CD14-positive monocyte (primary cell): Measurements from ENCODE around the gene ACCS. TPM values are rescaled to one million over a fixed set of nuclear protein-coding genes. Genes with fewer than 3 reads are reported as not detected.

Source experiments
- DNase-seq, 3 donors: peaks; one replicate each; pipeline ENCODE4 v3.0.0-alpha.2; 2011 to 2022
- H2AFZ ChIP-seq: 2 replicates; pipeline ENCODE4 v1.6.0; 2012; ENCODE audit warnings: mild to moderate bottlenecking, low read depth, low read length, inconsistent platforms; ENCODE audit not compliant: insufficient read depth, poor library complexity, severe bottlenecking
- H3K27ac ChIP-seq, 2 donors: 1 replicate in 1 of 2; 2 replicates in 1 of 2; pipeline ENCODE4 v1.5.1; 2012 to 2013; ENCODE audit warnings: low read length in 2 of 2, control low read depth in 1 of 2, inconsistent platforms in 1 of 2, low read depth in 1 of 2, mild to moderate bottlenecking in 1 of 2
- H3K27me3 ChIP-seq, 2 donors: one replicate each; pipeline versions ENCODE4 v1.6.0 to v1.6.1; 2011 to 2013; ENCODE audit warnings: low read length in 2 of 2; ENCODE audit not compliant: control insufficient read depth in 2 of 2, insufficient read depth in 2 of 2
- H3K36me3 ChIP-seq, 2 donors: replicated peaks in 1 of 2; 1 replicate in 1 of 2; 2 replicates in 1 of 2; pipeline versions ENCODE4 v1.5.1 to v1.6.1; 2012 to 2013; ENCODE audit warnings: low read length in 2 of 2, control low read depth in 1 of 2, inconsistent platforms in 1 of 2, mild to moderate bottlenecking in 1 of 2; ENCODE audit not compliant: insufficient read depth in 2 of 2, control insufficient read depth in 1 of 2
- H3K4me1 ChIP-seq, 2 donors: 1 replicate in 1 of 2; 2 replicates in 1 of 2; pipeline versions ENCODE4 v1.5.1 to v1.6.1; 2012 to 2013; ENCODE audit warnings: low read length in 2 of 2, control low read depth in 1 of 2, inconsistent platforms in 1 of 2, mild to moderate bottlenecking in 1 of 2, moderate library complexity in 1 of 2; ENCODE audit not compliant: insufficient read depth in 2 of 2, control insufficient read depth in 1 of 2
- H3K4me2 ChIP-seq: replicated peaks from 2 replicates; pipeline ENCODE3; 2012; ENCODE audit warnings: low read length, moderate library complexity, mild to moderate bottlenecking; ENCODE audit not compliant: poor library complexity, severe bottlenecking; ENCODE audit errors: extremely low read depth
- H3K4me3 ChIP-seq, 3 experiments: fragments of 200-600 bp in 1 of 3; sonication (generic) in 1 of 3; replicated peaks in 1 of 3; 1 replicate in 2 of 3; 2 replicates in 1 of 3; pipeline ENCODE4 v1.5.1; 2011 to 2013; ENCODE audit warnings: low read length in 3 of 3, mild to moderate bottlenecking in 3 of 3, control low read depth in 2 of 3, low read depth in 2 of 3, inconsistent platforms in 1 of 3, moderate library complexity in 1 of 3
- H3K79me2 ChIP-seq: 2 replicates; pipeline ENCODE4 v1.6.0; 2012; ENCODE audit warnings: mild to moderate bottlenecking, control low read depth, inconsistent platforms, low read length, moderate library complexity; ENCODE audit not compliant: insufficient read depth
- H3K9ac ChIP-seq: 2 replicates; pipeline ENCODE4 v1.6.0; 2017; ENCODE audit warnings: low read length, mild to moderate bottlenecking; ENCODE audit not compliant: insufficient read depth, poor library complexity, severe bottlenecking
- H3K9me3 ChIP-seq, 2 donors: replicated peaks in 1 of 2; 1 replicate in 1 of 2; 2 replicates in 1 of 2; pipeline versions ENCODE4 v1.5.1 to v1.6.1; 2012 to 2013; ENCODE audit warnings: low read length in 2 of 2, control low read depth in 1 of 2; ENCODE audit not compliant: control insufficient read depth in 1 of 2, insufficient read depth in 1 of 2
- H4K20me1 ChIP-seq: 2 replicates; pipeline ENCODE4 v1.6.0; 2012; ENCODE audit warnings: mild to moderate bottlenecking, low read length, control low read depth, moderate library complexity; ENCODE audit not compliant: insufficient read depth
- H3K27ac Mint-ChIP-seq, 7 donors: one replicate each; pipeline ENCODE4 v1.8.0; 2020; ENCODE audit warnings: mild to moderate bottlenecking in 7 of 7, mixed read lengths in 7 of 7, moderate library complexity in 6 of 7, inconsistent platforms in 2 of 7
- H3K27me3 Mint-ChIP-seq, 3 donors: one replicate each; pipeline ENCODE4 v1.8.0; 2021 to 2022; ENCODE audit warnings: low read depth in 3 of 3, mild to moderate bottlenecking in 3 of 3, mixed read lengths in 3 of 3, moderate library complexity in 3 of 3, inconsistent platforms in 1 of 3
- H3K36me3 Mint-ChIP-seq, 2 donors: one replicate each; pipeline ENCODE4 v1.8.0; 2020; ENCODE audit warnings: mixed read lengths in 2 of 2, inconsistent platforms in 1 of 2, mild to moderate bottlenecking in 1 of 2
- H3K4me1 Mint-ChIP-seq: one replicate; pipeline ENCODE4 v1.8.0; 2020; ENCODE audit warnings: mild to moderate bottlenecking, mixed read lengths
- H3K4me3 Mint-ChIP-seq, 2 donors: one replicate each; pipeline ENCODE4 v1.8.0; 2020; ENCODE audit warnings: mild to moderate bottlenecking in 2 of 2, mixed read lengths in 2 of 2, moderate library complexity in 1 of 2
- H3K9me3 Mint-ChIP-seq, 7 donors: one replicate each; pipeline ENCODE4 v1.8.0; 2020 to 2022; ENCODE audit warnings: mixed read lengths in 7 of 7, mild to moderate bottlenecking in 6 of 7, moderate library complexity in 6 of 7, inconsistent platforms in 2 of 7
- CTCF ChIP-seq: fragments of 200-600 bp; IDR thresholded peaks from one replicate; pipeline ENCODE4 v1.8.0; 2022; ENCODE audit warnings: antibody characterized with exemption, mild to moderate bottlenecking
- WGBS: methylation state at CpG from one replicate; pipeline ENCODE4 v1.1.5; 2013; ENCODE audit warnings: missing lambda C conversion rate; ENCODE audit not compliant: insufficient coverage; 5-methylcytosine and 5-hydroxymethylcytosine counted together
- intact Hi-C, 2 donors: fragments of 100-400 bp; cut with micrococcal nuclease; formaldehyde crosslinking; loops; one replicate each; pipeline versions ENCODE4 v1.15.0 to v1.15.1; 2023
- polyA plus RNA-seq, 3 donors: library from polyadenylated mRNA; depleted of rRNA in 1 of 3; unstranded in 2 of 3; stranded (reverse) in 1 of 3; fragments of 300-500 nt in 2 of 3; fragments of >200 nt in 1 of 3; fragmentation: Illumina TruSeq in 2 of 3; gene quantifications; 1 replicate in 2 of 3; 2 replicates in 1 of 3; pipeline ENCODE4 v1.2.3, GENCODE V29; 2012 to 2021

ACCS gene
- polyA plus RNA-seq, 3 donors = 1.3 to 46.6 (median 1.7) TPM

DNA sequence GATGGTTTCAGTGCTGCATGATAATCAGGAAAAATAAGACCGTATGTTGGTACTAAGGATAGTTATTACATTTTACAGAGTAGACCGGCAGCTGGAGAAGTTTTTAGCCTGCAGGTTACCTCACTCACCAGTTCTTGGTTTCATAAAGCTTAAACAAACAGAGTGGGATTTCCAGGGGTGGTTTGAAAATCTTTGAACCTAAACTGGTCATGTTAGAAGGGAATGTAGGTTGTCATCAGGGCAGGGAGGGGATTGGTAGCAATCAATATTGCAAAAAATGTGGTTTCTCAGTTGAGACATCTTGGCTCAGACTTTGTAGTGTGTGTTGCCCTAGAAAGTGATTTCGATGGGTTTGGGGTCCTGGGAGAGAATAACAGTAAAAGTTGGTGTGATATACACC lies 46.9 kb downstream of the ACCS start:
- no peak overlapping the region for H3K4me3 Mint-ChIP-seq
- no peak overlapping the region for H3K27ac Mint-ChIP-seq

DNA sequence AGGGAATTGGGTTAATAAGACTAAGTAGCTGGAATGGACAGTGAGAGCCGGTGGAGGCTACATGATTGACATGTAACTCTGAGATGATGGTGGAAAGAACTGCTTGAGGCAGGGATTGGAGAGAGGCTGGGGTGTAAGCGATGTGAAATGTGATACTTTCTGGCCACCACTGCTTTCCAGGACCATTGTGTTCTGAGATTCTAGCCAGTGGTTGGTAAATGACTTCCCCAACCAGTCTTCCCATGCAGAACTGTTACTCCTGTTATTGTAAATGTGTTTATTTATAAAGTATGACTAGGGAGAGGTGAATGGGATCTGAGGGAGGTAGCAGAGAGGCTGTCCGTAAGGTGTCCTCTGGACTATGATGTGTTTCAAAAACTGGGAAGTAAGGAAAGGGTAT lies 47.5 kb downstream of the ACCS start:
- H3K27me3 Mint-ChIP-seq = no peaks in the 10 kb centered on the region
- H3K4me3 Mint-ChIP-seq = no peak overlapping the region
- H3K27me3 ChIP-seq = no peaks in the 10 kb centered on the region
- H3K27ac ChIP-seq = no peak overlapping the region
- no peaks in the 10 kb centered on the region for H3K9me3 Mint-ChIP-seq
- no peak overlapping the region for H3K4me2 ChIP-seq
- peaks cover 4 to 8% of the 10 kb centered on the region in 2 donors for H3K4me1 ChIP-seq
- H3K4me3 ChIP-seq = no peak overlapping the region
- H3K4me1 Mint-ChIP-seq = peaks cover 13% of the 10 kb centered on the region
- no peak overlapping the region for H3K9ac ChIP-seq
- no peak overlapping the region for H3K27ac Mint-ChIP-seq
- 100% methylated on average over 2 of the region's 3 CpGs for WGBS
- no peaks in the 10 kb centered on the region for H3K79me2 ChIP-seq
- TF ChIP-seq CTCF = no peak
- DNase-seq = no peak
- H3K36me3 ChIP-seq = peaks cover 34 to 83% of the 10 kb centered on the region in 2 donors
- no peaks in the 10 kb centered on the region for H3K9me3 ChIP-seq
- intact Hi-C loops = no loop called here
- H4K20me1 ChIP-seq = no peaks in the 10 kb centered on the region
- H3K36me3 Mint-ChIP-seq = peaks cover 59 to 71% of the 10 kb centered on the region in 2 donors
- no peak overlapping the region for H2AFZ ChIP-seq

More for the DNA sequence above, 46.9 kb downstream of the ACCS start:
- no peak overlapping the region for H3K27ac ChIP-seq
- Mint-ChIP-seq H3K4me1 (peaks cover 13% of the 10 kb centered on the region), H3K27me3 (no peaks in the 10 kb centered on the region), H3K36me3 (peaks cover 61 to 70% of the 10 kb centered on the region in 2 donors), H3K9me3 (no peaks in the 10 kb centered on the region)
- peaks cover 38 to 83% of the 10 kb centered on the region in 2 donors for H3K36me3 ChIP-seq
- no peaks in the 10 kb centered on the region for H4K20me1 ChIP-seq
- no peak overlapping the region for H3K4me3 ChIP-seq
- H3K9ac ChIP-seq = no peak overlapping the region
- no peaks in the 10 kb centered on the region for H3K9me3 ChIP-seq
- H3K4me2 ChIP-seq = no peak overlapping the region
- H3K27me3 ChIP-seq = no peaks in the 10 kb centered on the region
- no peak for TF ChIP-seq CTCF
- no peak overlapping the region for H2AFZ ChIP-seq
- intact Hi-C loops = no loop called here
- H3K79me2 ChIP-seq = no peaks in the 10 kb centered on the region
- peaks cover 4 to 8% of the 10 kb centered on the region in 2 donors for H3K4me1 ChIP-seq
- no peak for DNase-seq
- no CpG with 5 or more reads among the region's 3 CpGs for WGBS
